HG03432 (cell line): ENCODE measurements around the gene GPC3.
"Not testable (repeated sequence)": the region's sequence is repeated elsewhere in the genome, so short reads cannot be mapped to it uniquely, and the experiment has no call there.

Source experiments
- ATAC-seq: cut with Tn5 transposase; IDR thresholded peaks from one replicate; pipeline ENCODE4 v1.9.1; 2021; ENCODE audit warnings: mild to moderate bottlenecking, moderate library complexity; ENCODE audit not compliant: unreplicated experiment

Gene GPC3

GRCh38 chrX:133985164-133985966 is at the start of gene GPC3:
TSS of gene GPC3 (minus strand) at chrX:133985594.
- ATAC-seq = peak; percentile 75

- ATAC-seq = no peak
These were observed 47.0 kb upstream of the GPC3 start for GRCh38 chrX:134032441-134032840.

GRCh38 chrX:134026565-134027311 is 41.3 kb upstream of the GPC3 start:
- no peak for ATAC-seq

GRCh38 chrX:134025986-134026545 is 40.7 kb upstream of the GPC3 start:
- ATAC-seq = no peak

- ATAC-seq = no peak
These were observed 39.4 kb upstream of the GPC3 start for GRCh38 chrX:134024686-134025377.

GRCh38 chrX:134023851-134024281 is 38.5 kb upstream of the GPC3 start:
- no peak for ATAC-seq

GRCh38 chrX:134020910-134021309 is 35.5 kb upstream of the GPC3 start:
- ATAC-seq = no peak

GRCh38 chrX:134019567-134020206 is 34.3 kb upstream of the GPC3 start:
- ATAC-seq = no peak

- ATAC-seq = not testable (repeated sequence)
These were observed 30.9 kb upstream of the GPC3 start for GRCh38 chrX:134016309-134016708.

- not testable (repeated sequence) for ATAC-seq
These were observed 30.1 kb upstream of the GPC3 start for GRCh38 chrX:134015510-134015909.

- no peak for ATAC-seq
These were observed 28.1 kb upstream of the GPC3 start for GRCh38 chrX:134013524-134013923.

GRCh38 chrX:134013092-134013497 is 27.7 kb upstream of the GPC3 start:
- no peak for ATAC-seq

GRCh38 chrX:134010690-134011089 is 25.3 kb upstream of the GPC3 start:
- ATAC-seq = no peak

- no peak for ATAC-seq
These were observed 22.3 kb upstream of the GPC3 start for GRCh38 chrX:134007716-134008115.

GRCh38 chrX:134006484-134007161 is 21.2 kb upstream of the GPC3 start:
- peak; percentile 62 for ATAC-seq

GRCh38 chrX:134004084-134004483 is 18.7 kb upstream of the GPC3 start:
- ATAC-seq = no peak

- no peak for ATAC-seq
These were observed 17.7 kb upstream of the GPC3 start for GRCh38 chrX:134002921-134003615.

- no peak for ATAC-seq
These were observed 15.2 kb upstream of the GPC3 start for GRCh38 chrX:134000260-134001245.
